ENCODE data around the gene KANSL1.

DNA sequence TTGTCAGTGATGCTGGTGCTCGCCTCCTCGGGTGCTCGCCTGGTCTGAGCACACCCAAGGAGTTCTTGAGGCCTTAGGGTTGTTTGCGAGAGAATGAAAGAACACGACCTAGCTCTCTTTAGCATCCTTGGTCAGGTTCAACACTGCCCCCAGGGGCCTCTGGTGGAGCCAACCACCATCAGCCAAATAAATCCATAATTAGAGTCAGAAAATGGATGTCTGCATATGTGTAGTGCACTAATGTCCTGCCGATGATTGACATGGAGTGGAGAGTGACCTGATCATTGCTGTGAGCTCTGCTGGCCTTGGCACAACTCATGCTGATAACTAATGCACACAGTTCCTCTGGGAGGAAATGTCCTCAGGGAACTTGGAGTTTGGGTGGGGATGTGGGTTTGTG lies 202.3 kb downstream of the KANSL1 start:
- no peak for TF ChIP-seq POLR2AphosphoS5 (IDR thresholded peaks at IDR 0.05; ENCODE audit: low read depth, low read length)
- no peak for TF ChIP-seq TAF1 (IDR thresholded peaks at IDR 0.05; ENCODE audit: borderline replicate concordance, insufficient read depth, low read length)
